ENCODE measurements around the gene EXD3.

DNA sequence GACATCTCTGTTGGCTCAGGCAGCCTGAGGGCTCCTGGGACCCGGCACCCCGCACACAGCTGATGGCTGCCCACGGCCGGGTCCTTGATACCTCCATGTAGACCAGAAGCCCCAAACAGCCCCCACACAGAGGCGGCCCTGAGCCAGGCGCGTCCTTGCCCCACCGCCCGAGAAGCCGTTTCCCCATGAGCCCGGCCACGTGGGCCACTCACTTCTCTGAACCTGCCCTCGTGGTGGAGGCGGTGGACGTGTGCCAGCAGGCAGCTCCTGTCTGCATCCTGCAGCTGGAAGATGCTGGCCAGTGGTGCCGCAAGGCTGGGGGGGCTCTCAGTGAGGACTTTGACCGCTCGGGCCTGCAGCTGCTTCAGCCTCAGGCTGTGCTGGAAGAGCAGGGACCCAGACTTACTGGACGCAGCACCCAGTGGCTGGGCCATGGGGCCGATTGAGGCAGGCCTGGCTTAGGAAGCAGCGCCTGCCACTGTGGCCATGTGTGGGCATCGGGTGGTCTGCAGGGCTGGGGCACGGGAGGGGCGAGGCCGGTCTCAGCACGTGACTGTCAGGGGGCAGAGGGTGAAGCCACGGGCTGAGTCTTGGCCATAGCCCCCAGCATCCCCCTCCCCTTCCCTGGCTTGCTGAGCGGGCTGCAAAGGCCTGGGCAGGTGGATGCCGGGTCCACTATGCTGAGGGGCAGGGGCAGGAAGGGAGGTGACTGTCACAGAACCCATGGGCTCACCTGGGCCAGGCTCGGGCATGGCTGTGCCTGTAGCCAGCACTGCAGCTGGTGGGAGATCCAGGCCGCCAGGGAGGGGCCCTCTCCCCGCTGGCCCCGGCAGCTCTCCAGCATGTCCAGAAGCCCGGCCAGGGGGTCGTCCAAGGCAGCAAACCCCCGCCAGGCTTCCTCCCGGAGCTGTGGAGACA, 50.0 kb downstream of the EXD3 start:
- TF ChIP-seq, protein P1, sequence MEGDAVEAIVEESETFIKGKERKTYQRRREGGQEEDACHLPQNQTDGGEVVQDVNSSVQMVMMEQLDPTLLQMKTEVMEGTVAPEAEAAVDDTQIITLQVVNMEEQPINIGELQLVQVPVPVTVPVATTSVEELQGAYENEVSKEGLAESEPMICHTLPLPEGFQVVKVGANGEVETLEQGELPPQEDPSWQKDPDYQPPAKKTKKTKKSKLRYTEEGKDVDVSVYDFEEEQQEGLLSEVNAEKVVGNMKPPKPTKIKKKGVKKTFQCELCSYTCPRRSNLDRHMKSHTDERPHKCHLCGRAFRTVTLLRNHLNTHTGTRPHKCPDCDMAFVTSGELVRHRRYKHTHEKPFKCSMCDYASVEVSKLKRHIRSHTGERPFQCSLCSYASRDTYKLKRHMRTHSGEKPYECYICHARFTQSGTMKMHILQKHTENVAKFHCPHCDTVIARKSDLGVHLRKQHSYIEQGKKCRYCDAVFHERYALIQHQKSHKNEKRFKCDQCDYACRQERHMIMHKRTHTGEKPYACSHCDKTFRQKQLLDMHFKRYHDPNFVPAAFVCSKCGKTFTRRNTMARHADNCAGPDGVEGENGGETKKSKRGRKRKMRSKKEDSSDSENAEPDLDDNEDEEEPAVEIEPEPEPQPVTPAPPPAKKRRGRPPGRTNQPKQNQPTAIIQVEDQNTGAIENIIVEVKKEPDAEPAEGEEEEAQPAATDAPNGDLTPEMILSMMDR (IDR thresholded peaks at IDR 0.05): no peak
- TF ChIP-seq POLR2A (IDR thresholded peaks at IDR 0.05): no peak

Data from stomach (tissue), 4 donors.